Smooth muscle cell of the brain vasculature (primary cell): ENCODE measurements around the gene OR5M11.
"Not testable (repeated sequence)": the region's sequence is repeated elsewhere in the genome, so short reads cannot be mapped to it uniquely, and the experiment has no call there.

Experiments used
- DNase-seq: peaks from one replicate; pipeline ENCODE4 v3.0.0-alpha.2; 2012; ENCODE audit warnings: low read depth, low spot score

Gene OR5M11

GRCh38 chr11:56543157-56543556 is at the start of gene OR5M11:
OR5M11 (minus strand) TSS chr11:56543257; CDS start chr11:56543257, 0 bp downstream.
- no peak for DNase-seq

DNA sequence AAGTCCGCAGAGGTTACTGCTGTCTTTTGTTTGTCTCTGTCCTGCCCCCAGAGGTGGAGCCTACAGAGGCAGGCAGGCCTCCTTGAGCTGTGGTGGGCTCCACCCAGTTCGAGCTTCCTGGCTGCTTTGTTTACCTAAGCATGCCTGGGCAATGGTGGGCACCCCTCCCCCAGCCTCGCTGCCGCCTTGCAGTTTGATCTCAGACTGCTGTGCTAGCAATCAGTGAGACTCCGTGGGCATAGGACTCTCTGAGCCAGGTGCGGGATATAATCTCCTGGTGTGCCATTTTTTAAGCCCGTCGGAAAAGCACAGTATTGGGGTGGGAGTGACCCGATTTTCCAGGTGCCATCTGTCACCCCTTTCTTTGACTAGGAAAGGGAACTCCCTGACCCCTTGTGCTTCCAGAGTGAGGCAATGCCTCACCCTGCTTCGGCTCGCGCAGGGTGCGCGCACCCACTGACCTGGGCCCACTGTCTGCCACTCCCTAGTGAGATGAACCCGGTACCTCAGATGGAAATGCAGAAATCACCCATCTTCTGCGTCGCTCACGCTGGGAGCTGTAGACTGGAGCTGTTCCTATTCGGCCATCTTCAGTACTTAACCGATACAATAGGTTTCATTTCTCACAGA is 49.1 kb upstream of the OR5M11 start:
- not testable (repeated sequence) for DNase-seq

DNA sequence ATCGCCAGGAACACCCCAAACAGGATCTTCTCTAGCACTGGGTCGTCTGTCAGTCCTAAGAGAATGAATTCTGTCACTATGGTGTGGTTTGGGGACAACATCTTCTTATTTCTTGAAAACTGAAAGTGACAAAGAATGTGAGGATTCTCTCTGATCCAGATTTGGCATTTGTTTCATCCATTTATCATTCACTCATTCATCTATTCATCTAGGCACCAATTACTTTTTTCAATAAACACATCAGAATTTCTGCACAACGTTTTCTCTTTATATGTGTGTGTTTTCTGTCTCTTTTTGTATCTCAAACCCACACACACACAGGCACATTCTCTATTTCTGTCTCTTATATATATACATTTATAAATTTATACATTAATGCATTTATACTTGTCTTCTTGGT is 34.6 kb upstream of the OR5M11 start, which contains the start of gene OR5M10:
Gene OR5M10 (minus strand): TSS at position 101 of the 400 bp plus-strand sequence. CDS start 0 bp downstream, at position 101.
- DNase-seq: no peak

GRCh38 chr11:56558574-56558973 is 15.5 kb upstream of the OR5M11 start:
- no peak for DNase-seq

- not testable (repeated sequence) for DNase-seq
Observed at GRCh38 chr11:56554691-56555090, 11.6 kb upstream of the OR5M11 start.

DNA sequence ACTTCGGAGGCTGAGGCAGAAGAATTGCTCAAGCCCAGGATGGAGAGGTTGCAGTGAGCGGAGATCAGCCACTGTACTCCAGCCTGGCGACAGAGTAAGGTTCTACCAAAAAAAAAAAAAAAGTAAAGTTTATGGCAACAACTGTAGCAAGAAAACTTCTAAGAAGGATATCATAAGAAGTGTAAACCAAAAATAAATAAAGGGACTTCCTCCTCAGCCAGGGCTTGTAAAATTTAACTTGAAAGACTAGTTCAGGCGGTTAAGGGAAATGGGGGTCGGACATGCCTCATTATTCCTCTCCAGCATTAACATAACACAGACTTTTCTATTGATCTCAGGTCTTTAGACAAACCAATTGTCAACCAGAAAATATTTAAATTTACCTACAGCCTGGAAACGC is 2.5 kb upstream of the OR5M11 start:
- DNase-seq: no peak

DNA sequence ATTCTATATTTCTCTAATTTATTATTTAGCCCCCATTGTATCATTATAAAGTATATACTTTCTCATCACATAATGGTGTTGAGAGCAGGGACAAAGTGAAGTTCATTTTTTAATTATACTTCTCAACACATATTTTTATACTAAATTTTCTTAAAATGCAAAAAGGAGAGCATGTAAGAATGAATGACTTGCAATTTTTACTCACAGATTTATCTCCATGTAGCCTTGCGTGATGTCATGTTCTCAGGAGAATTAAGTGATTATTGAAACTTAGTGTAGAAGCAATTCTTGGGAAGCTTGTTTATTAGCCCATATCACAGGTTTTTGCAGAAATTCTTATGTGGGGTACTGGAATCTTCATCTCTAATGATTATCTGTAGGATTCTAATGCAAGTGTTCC is 682 bp upstream of the OR5M11 start:
- DNase-seq: no peak

- no peak for DNase-seq
Observed at GRCh38 chr11:56533054-56533740, 9.9 kb downstream of the OR5M11 start.

DNA sequence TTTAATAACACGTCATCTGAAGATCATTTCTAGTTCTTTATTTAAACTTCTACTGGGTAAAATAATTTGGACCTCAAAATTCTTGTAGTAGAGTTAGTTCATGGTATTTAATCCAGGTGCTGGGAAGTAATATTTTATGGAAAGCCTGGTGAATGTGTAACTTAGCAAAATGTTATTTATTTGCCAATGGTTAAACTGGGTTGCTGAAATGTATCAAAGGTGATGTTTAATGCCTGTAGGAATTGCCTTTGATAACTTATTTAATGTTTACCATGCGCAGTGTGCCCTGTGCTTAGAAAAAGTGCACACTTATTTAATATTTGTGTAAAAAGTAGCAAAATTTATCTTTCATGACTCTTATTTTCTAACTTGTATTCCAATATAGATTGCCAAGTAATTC is 11.2 kb downstream of the OR5M11 start:
- no peak for DNase-seq

- DNase-seq: no peak
Observed at GRCh38 chr11:56522008-56522407, 21.0 kb downstream of the OR5M11 start.

DNA sequence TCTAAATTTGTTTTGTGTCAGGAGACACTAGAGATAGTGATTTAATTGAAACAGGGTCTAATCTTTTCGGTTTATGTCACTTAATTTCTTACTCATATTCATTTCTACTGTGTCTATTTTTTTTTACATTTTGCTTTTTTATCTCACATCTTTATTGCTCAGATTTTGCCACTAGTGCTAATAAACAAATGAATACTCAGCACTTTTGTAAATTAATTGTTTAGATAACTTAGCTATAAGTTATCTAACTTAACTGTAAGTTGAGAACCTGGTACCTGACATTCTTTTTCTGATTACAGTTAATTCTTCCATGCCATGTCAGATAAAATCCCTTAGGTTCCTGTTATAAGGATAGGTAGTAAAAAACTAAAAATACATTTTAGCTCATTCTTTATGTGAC is 29.8 kb downstream of the OR5M11 start:
- DNase-seq: no peak

- DNase-seq: no peak
Observed at GRCh38 chr11:56509439-56509838, 33.6 kb downstream of the OR5M11 start.

DNA sequence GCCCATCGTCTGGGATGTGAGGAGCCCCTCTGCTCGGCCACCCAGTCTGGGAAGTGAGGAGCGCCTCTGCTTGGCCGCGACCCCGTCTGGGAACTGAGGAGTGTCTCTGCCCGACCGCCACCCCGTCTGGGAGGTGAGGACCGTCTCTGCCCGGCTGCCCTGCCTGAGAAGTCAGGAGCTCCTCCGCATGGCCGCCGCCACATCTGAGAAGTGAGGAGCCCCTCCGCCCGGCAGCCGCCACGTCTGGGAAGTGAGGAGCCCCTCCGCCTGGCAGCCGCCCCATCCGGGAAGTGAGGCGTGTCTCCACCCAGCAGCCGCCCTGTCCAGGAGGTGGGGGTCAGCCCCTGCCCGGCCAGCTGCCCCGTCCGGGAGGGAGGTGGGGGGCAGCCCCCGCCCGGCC is 46.0 kb downstream of the OR5M11 start:
- DNase-seq: no peak

DNA sequence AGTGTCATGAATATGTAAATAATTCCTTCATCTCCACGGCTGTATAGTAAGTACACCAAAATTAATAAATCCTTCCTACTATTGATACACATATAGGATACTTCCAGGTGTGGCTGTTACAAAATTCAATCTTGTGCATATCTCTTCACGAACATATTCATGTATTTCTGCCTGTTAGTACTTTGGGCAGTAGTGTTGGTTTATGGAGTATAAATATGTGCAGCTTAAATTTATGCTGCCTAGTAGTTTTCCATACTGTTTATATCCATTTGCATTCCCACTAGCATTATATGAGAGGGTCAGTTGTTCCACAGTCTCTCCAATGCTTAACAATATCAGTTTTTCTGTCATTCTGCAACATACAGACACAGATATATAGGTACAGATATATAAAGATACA is 47.9 kb downstream of the OR5M11 start:
- DNase-seq: no peak
